Measurements from ENCODE around the gene CSMD2.

DNA sequence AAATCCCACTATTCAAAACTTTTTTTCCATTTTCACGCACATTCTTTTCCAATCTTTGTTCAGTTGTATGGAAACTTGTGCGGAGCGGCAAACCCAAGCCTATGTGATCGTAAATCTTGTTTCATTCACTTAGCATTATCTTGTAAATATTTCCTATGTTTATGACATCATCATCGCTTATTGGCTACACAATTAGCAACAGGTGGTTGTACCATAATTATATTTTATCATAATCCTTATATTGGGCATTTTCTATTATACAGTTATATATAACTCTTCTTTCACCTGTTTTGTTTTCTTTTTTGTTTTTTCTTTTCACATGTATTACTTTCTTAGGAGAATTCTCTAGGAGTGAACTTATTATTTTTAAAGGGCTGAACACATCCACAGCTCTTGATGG is 627.1 kb downstream of the CSMD2 start:
- TF ChIP-seq, protein P1, sequence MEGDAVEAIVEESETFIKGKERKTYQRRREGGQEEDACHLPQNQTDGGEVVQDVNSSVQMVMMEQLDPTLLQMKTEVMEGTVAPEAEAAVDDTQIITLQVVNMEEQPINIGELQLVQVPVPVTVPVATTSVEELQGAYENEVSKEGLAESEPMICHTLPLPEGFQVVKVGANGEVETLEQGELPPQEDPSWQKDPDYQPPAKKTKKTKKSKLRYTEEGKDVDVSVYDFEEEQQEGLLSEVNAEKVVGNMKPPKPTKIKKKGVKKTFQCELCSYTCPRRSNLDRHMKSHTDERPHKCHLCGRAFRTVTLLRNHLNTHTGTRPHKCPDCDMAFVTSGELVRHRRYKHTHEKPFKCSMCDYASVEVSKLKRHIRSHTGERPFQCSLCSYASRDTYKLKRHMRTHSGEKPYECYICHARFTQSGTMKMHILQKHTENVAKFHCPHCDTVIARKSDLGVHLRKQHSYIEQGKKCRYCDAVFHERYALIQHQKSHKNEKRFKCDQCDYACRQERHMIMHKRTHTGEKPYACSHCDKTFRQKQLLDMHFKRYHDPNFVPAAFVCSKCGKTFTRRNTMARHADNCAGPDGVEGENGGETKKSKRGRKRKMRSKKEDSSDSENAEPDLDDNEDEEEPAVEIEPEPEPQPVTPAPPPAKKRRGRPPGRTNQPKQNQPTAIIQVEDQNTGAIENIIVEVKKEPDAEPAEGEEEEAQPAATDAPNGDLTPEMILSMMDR (IDR thresholded peaks at IDR 0.05 in 4 of 5, conservative IDR thresholded peaks at IDR 0.05 in 1 of 5), result no peak
- no peak for TF ChIP-seq POLR2A (IDR thresholded peaks at IDR 0.05)

Measured in gastrocnemius medialis (tissue), 4 donors.